Measurements from ENCODE around the gene CCDC57. TPM values are rescaled to one million over a fixed set of nuclear protein-coding genes. Genes with fewer than 3 reads are reported as not detected.
A peak's percentile ranks its signal among the peaks of the same experiment; 100 is the strongest.

CCDC57 gene
- total RNA-seq, 2 experiments from 2014 or later, result 40.7 to 43.9 TPM

DNA sequence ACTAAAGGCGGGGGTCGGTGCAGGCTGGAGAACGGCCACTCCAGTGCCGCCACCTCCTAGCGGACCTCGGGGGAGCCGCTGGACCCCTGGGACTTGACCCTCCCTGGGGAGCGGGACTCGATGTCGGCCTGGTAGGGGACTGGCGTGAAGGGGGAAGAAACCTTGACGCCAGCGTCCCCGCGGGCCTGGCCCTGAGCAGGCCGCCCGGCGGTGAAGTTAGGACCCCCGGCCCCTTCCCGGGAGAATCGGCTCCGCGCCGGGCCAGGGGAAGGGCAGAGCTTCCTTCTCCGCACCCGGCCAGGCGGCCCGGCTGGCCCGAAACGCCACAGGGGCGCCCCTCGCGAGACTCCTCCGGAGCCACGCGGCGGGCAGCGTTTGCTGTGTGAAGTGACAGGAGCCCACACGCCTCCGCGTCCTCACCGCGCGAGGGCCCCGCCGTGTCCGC, 147.4 kb downstream of the CCDC57 start:
- Mint-ChIP-seq H3K4me3 (peak overlapping the region; percentile 71), H3K36me3 (ENCODE audit: low read depth) (no peaks in the 10 kb centered on the region), H3K4me1 (ENCODE audit: low read depth) (peaks cover 14% of the 10 kb centered on the region), H3K27ac (no peak overlapping the region), H3K27me3 (ENCODE audit: low read depth) (no peaks in the 10 kb centered on the region), H3K9me3 (no peaks in the 10 kb centered on the region)
- intact Hi-C loops (cut with micrococcal nuclease), result loop anchor here (2.0 kb wide), 1 partner anchor 34 kb away; the partner anchor contains the start of gene FASN
- no peak for DNase-seq
- CTCF ChIA-PET, result interaction anchor here (0.6 to 1.8 kb wide), 2 partner anchors 8 to 9 kb away, joined by 4 read pairs; no protein-coding TSS in a partner anchor

DNA sequence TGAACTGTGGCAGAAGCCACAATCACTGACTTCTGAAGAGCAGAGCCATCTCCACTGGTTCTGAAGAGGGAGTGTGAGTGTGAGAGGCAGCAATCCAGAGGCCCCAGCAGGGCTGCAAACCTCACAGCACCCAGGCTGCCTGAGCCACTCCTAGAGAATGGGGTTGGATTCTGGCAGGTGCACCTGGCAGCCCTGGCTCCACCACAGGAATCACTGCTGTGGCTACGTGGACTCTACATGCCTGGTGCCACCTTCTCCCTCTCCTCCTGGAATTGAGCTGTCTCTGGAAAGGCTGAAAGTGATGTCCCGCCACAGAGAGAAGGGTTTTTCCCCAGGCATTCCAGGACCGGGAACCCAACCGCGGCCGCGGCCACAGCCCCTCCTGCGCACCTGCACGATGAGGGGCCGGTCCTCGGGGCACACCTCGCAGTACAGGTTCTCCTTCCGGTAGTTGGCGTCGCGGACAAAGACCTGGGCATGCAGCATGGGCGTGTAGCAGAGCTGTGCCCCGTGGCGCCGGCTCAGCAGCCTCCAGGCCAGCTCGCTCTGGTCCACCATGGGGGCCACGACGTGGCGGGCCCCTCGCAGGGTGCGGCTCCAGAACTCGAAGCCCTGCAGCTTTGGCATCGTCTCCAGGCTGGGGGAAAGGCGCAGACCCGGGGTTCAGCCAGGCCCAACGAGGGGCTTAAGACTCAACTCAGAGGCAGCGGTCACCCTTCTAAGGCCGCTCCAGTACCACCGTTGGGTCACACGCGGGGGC, 148.0 kb downstream of the CCDC57 start:
- CTCF ChIA-PET, result interaction anchor here (1.8 kb wide), 1 partner anchor 8 kb away, joined by 4 read pairs; no protein-coding TSS in a partner anchor
- DNase-seq, result no peak
- Mint-ChIP-seq H3K27me3 (ENCODE audit: low read depth) (no peaks in the 10 kb centered on the region), H3K4me3 (peak overlapping the region; percentile 71), H3K27ac (peak overlapping the region; percentile 50), H3K9me3 (no peaks in the 10 kb centered on the region), H3K4me1 (ENCODE audit: low read depth) (peaks cover 14% of the 10 kb centered on the region), H3K36me3 (ENCODE audit: low read depth) (no peaks in the 10 kb centered on the region)
- intact Hi-C loops (cut with micrococcal nuclease), result loop anchor here (2.0 kb wide), 1 partner anchor 34 kb away; the partner anchor contains the start of gene FASN

DNA sequence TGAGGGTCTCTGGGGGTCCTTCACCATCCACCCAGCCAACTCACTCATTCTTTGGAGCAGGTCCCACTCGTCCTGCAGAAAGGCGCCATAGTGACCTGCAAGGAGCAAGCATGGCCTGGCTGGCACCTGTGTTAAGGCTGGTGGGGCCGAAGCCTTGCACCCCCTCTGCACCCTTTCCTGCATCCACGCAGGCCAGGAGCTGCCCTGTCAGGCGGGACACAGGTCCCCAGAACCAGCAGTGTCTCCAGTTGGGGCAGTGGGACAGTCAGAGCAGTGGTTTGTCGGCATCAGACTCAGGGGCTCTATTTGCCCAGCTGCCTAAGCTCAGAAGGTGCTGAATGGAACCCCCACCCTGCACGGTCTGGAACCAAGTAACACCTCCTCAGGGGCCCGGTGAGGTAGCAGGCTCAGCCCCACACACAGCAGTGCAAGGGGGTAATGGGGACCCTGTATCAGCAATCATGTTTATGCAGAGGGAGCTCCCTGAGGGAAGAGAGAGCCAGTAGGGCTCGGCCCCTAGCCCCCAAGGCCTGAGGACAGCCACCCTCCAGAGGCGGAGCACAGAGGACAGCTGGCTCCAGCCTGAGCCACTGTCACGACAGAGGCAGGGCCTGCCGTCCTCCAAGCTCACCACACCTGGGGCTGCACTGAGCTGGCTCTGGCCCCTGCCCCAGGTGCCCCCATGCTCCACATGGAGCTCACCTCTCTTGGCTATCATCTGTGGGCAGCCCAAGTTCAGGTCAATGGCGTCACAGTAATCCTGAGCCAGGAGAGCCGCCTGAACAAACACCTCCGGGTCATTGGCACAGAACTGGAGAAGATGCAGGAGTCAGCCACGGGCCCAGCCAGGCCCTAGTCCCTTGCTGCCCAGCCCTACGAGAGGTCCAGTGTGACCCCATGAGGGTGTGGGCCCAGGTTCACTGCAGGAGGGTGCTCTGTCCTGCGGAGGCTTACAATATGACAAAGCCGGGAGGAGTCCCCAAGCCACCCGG, 148.9 kb downstream of the CCDC57 start:
- CTCF ChIA-PET, result interaction anchor here (0.6 kb wide), 1 partner anchor 96 kb away, joined by 3 read pairs; no protein-coding TSS in a partner anchor
- peaks cover 14% of the 10 kb centered on the region for H3K4me1 Mint-ChIP-seq (ENCODE audit: low read depth)
- no peaks in the 10 kb centered on the region for H3K36me3 Mint-ChIP-seq (ENCODE audit: low read depth)
- H3K27ac Mint-ChIP-seq, result peak overlapping the region; percentile 50
- no peaks in the 10 kb centered on the region for H3K9me3 Mint-ChIP-seq
- no peak for DNase-seq
- peak overlapping the region; percentile 71 for H3K4me3 Mint-ChIP-seq
- intact Hi-C loops (cut with micrococcal nuclease), result loop anchor here (2.0 kb wide), 1 partner anchor 35 kb away; the partner anchor contains the start of gene FASN
- H3K27me3 Mint-ChIP-seq (ENCODE audit: low read depth), result no peaks in the 10 kb centered on the region

DNA sequence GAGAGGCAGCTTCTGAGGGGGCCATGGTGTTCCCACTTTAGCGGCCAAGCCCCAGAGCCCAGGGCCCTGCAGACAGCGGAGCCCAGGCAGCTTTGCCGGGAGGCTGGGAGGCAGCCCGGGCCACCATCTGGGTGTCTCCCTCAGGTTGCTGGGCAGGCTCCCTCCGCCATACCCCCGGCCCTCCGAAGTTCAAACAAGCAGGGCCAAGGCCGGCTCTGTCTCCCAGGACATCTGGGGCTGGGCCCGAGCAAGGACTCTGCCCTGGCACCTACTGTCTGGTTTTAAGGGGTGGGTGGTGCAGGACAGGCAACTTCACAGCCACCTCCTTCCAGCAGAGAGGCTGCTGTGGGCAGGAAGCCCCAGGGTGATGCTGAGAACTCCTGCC, 149.7 kb downstream of the CCDC57 start:
- H3K4me3 Mint-ChIP-seq, result no peak overlapping the region
- peaks cover 14% of the 10 kb centered on the region for H3K4me1 Mint-ChIP-seq (ENCODE audit: low read depth)
- no peaks in the 10 kb centered on the region for H3K27me3 Mint-ChIP-seq (ENCODE audit: low read depth)
- intact Hi-C loops (cut with micrococcal nuclease), result no loop called here
- CTCF ChIA-PET, result no interaction called here
- H3K27ac Mint-ChIP-seq, result no peak overlapping the region
- no peak for DNase-seq
- H3K9me3 Mint-ChIP-seq, result no peaks in the 10 kb centered on the region
- H3K36me3 Mint-ChIP-seq (ENCODE audit: low read depth), result no peaks in the 10 kb centered on the region

DNA sequence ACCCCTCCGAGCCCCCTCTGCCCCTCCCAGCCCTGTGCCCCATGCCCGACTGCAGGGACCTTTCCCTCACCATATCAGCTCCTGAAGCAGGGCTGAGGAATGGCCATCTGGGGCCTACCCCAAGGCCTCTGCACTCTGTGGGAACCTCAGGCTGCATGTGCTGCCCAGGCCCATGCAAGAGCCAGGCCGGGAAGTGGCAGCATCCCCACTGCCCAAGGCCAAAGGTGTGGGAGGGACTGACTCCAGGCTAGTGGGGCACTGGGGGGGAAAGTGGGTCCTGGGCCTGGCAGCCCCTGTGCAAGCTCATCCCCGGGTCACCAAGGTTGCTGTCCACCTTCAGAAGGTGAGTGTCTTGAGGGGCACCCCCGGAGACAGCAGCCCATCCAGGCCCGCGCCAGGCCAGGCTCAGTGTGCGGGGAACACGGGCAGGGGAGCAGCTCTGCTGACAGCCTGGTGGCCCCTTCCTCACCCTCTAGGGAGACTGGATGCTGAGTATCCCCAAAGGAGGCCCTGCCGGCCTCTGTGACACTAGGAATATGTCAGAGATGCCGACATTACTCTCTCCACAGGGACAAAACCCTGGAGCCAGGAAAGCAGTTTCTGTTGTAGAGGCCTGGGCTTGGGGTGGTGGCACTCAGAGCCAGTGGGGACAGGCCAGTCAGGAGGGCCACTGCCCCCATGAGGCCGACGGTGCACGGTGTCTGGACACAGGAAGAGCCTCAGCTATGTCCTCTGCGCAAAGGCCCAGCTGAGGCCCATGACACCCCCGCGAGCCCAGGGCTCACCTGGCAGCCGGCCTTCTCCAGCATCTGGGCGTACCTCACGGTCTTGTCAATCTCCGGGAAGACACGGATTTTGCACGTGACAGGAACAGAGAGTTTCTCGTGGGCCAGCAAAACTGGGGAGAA, 150.3 kb downstream of the CCDC57 start:
- Mint-ChIP-seq H3K36me3 (ENCODE audit: low read depth) (peaks cover 2% of the 10 kb centered on the region), H3K4me1 (ENCODE audit: low read depth) (peaks cover 14% of the 10 kb centered on the region), H3K27ac (no peak overlapping the region), H3K27me3 (ENCODE audit: low read depth) (no peaks in the 10 kb centered on the region), H3K9me3 (no peaks in the 10 kb centered on the region), H3K4me3 (no peak overlapping the region)
- CTCF ChIA-PET, result no interaction called here
- DNase-seq, result no peak
- intact Hi-C loops (cut with micrococcal nuclease), result no loop called here

DNA sequence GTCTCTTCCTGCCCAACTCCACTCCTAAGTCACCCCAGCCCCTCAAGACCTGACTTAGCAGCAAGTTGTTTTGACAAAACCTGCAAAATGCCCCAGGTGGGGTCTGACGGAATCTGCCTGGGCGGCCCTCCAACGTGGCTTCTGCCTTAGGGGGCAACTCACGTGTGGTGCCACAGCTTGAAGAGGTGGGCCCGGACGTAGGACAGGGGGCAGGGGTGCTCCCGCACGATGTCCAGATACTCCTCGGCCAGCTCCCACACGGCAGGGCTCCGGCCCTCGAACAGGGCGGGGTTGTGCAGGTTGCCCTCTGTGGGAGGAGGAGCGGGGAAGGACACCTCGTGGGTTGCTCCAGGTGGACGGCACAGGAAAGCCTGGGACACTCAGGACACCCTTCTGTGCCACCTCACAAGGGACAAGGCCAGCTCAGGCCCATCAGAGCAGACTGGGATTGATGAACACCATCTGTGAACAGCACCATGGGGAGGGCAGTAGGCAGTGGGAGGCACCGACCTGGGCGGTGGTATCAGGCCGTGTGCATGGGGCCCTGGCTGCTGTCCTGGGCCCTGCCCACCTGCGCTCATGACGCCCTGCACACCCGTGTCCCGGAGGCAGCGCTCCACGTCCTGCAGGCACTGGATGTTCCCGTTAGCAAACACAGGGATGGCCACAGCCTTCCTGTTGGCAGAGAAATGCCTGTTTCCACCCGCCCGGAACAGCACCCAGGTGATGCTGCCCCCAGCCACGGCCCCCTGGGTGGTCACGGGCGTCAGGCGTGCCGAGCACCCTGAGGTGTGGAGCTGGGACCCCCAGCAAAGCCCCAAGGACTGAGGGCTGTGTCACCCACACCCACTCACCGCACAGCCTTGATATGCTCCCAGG, 151.4 kb downstream of the CCDC57 start:
- H3K9me3 Mint-ChIP-seq, result no peaks in the 10 kb centered on the region
- H3K4me3 Mint-ChIP-seq, result no peak overlapping the region
- no peaks in the 10 kb centered on the region for H3K27me3 Mint-ChIP-seq (ENCODE audit: low read depth)
- CTCF ChIA-PET, result no interaction called here
- peaks cover 2% of the 10 kb centered on the region for H3K36me3 Mint-ChIP-seq (ENCODE audit: low read depth)
- H3K27ac Mint-ChIP-seq, result no peak overlapping the region
- H3K4me1 Mint-ChIP-seq (ENCODE audit: low read depth), result peaks cover 10% of the 10 kb centered on the region
- DNase-seq, result no peak
- intact Hi-C loops (cut with micrococcal nuclease), result no loop called here

DNA sequence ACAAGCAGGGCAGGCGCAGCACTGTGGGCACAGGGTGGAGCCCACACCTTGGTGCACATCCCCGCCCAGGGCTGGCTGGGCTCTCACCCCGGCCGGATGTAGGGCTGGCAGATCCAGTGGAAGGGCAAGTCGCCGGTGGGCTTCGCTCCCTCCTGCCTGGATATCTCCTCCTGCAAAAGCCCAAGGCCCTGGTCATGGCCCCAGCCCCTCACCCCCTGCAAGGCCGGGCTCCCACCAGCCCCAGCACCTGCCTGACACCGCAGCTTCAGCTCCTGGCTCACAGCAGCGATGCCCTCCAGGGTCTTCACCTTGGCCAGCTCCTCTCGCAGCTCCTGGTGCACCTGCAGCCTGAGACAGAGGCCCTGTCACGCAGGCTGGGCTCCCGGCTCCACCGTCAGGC, 152.0 kb downstream of the CCDC57 start:
- H3K36me3 Mint-ChIP-seq (ENCODE audit: low read depth), result peaks cover 2% of the 10 kb centered on the region
- H3K4me3 Mint-ChIP-seq, result no peak overlapping the region
- no peak overlapping the region for H3K27ac Mint-ChIP-seq
- no peak for DNase-seq
- CTCF ChIA-PET, result no interaction called here
- peaks cover 7% of the 10 kb centered on the region for H3K4me1 Mint-ChIP-seq (ENCODE audit: low read depth)
- no peaks in the 10 kb centered on the region for H3K27me3 Mint-ChIP-seq (ENCODE audit: low read depth)
- no peaks in the 10 kb centered on the region for H3K9me3 Mint-ChIP-seq
- intact Hi-C loops (cut with micrococcal nuclease), result no loop called here

DNA sequence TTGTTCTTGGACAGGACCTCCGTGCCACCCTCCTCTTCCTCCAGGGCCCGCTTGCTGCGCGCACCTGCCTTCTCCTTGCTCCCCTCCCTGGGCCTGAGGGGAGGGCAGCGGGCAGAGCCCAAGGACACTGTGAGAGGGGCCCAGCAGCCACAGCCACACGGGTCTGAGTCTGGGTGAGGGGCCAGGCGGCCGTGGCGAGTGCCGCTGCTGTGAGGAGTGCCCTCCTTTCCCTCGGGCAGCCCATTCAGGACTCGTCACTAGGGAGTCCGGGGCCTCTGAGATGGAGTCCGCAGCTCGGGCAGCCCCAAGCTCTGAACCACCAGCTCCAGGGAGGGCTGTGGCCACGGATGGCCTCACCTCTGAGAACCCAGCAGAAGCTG, 152.7 kb downstream of the CCDC57 start:
- no peak for DNase-seq
- H3K4me1 Mint-ChIP-seq (ENCODE audit: low read depth), result peaks cover 7% of the 10 kb centered on the region
- H3K9me3 Mint-ChIP-seq, result no peaks in the 10 kb centered on the region
- CTCF ChIA-PET, result interaction anchor here (1.0 kb wide), 1 partner anchor 11 kb away, joined by 4 read pairs; no protein-coding TSS in a partner anchor
- no peak overlapping the region for H3K27ac Mint-ChIP-seq
- intact Hi-C loops (cut with micrococcal nuclease), result no loop called here
- no peak overlapping the region for H3K4me3 Mint-ChIP-seq
- H3K36me3 Mint-ChIP-seq (ENCODE audit: low read depth), result peaks cover 2% of the 10 kb centered on the region
- H3K27me3 Mint-ChIP-seq (ENCODE audit: low read depth), result no peaks in the 10 kb centered on the region

DNA sequence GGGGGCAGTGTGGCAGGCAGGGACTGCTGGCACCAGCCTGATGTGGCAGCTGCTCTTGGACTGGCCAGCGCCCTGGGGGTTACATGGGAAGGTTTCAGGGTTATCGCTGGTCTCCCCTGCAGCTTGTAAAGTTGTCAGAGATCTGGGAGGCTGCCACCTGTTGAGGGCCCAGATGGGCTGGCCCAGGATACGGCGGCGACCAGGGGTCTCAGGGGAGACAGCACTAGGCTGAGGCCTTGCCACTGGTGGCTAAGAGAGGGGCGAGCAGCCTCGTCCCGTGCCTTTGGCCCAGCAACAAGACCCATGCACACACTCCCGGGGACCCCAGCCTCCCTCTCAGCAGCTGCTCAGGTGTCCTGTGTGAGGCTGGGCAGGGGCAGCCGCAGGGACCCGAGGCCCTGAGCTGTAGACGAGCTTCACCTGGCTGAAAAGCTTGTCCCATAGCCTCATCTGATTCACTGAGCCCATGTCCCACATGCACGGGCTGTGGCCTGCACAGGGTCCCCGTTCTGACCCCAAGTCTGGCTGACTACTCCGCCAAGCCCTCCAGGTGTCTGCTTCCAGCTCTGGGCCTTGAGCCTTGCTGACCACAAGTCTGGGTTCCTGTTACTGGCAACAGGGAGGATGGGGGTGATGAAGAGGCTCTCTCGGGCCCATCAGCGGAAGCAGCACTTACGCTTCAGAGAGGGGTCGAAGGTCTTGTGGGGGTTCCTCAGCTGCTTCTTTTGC, 153.2 kb downstream of the CCDC57 start:
- CTCF ChIA-PET, result interaction anchor here (1.0 kb wide), 1 partner anchor 11 kb away, joined by 4 read pairs; no protein-coding TSS in a partner anchor
- Mint-ChIP-seq H3K27ac (no peak overlapping the region), H3K27me3 (ENCODE audit: low read depth) (no peaks in the 10 kb centered on the region), H3K4me1 (ENCODE audit: low read depth) (peaks cover 7% of the 10 kb centered on the region), H3K36me3 (ENCODE audit: low read depth) (peaks cover 2% of the 10 kb centered on the region), H3K9me3 (no peaks in the 10 kb centered on the region), H3K4me3 (no peak overlapping the region)
- DNase-seq, result no peak
- intact Hi-C loops (cut with micrococcal nuclease), result no loop called here

DNA sequence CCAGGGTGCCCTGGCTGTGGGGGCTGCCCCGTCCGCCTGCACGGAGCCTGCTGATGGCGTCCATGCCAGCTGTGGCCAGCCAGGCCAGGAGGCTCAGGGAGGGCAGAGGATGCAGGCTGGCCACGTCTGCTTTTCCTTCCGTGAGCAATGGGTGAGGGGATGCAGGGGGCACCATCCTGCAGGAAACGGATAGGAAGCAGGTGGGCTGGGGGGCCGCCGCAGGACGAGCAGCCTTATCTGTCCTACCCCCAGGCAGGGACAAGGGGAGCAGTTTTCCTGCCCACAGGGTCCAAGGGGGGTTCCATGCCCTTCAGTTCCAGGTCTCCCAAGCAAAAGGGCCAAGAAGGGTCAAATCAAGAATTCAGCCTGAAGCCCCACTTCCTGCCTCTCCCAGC, 153.8 kb downstream of the CCDC57 start:
- CTCF ChIA-PET, result no interaction called here
- intact Hi-C loops (cut with micrococcal nuclease), result no loop called here
- no peak for DNase-seq
- no peak overlapping the region for H3K27ac Mint-ChIP-seq
- no peaks in the 10 kb centered on the region for H3K9me3 Mint-ChIP-seq
- peaks cover 2% of the 10 kb centered on the region for H3K36me3 Mint-ChIP-seq (ENCODE audit: low read depth)
- no peak overlapping the region for H3K4me3 Mint-ChIP-seq
- peaks cover 1% of the 10 kb centered on the region for H3K4me1 Mint-ChIP-seq (ENCODE audit: low read depth)
- no peaks in the 10 kb centered on the region for H3K27me3 Mint-ChIP-seq (ENCODE audit: low read depth)
